HepG2 (cell line): ENCODE results near the gene LCN12. TPM values are rescaled to one million over a fixed set of nuclear protein-coding genes. Genes with fewer than 3 reads are reported as not detected.

Experiments
- ARNT2 ChIP-seq: sonication (generic); formaldehyde crosslinking; IDR thresholded peaks from 2 replicates; pipeline ENCODE4 v1.8.0; 2022; ENCODE audit warnings: mild to moderate bottlenecking, low read depth, missing genetic modification reagents, moderate library complexity
- CHD2 ChIP-seq: IDR thresholded peaks from 2 replicates; pipeline ENCODE4 v1.6.1; 2011; ENCODE audit warnings: low read depth, low read length, improper control_type of control experiment
- GTF3A ChIP-seq: sonication (generic); formaldehyde crosslinking; conservative IDR thresholded peaks from 2 replicates; pipeline ENCODE4 v1.4.0; 2020; ENCODE audit warnings: mild to moderate bottlenecking, missing genetic modification reagents
- HCFC1 ChIP-seq: fragments of 150-350 bp; IDR thresholded peaks from 2 replicates; pipeline ENCODE4 v1.6.1; 2014; ENCODE audit warnings: low read depth, low read length
- HNF4A ChIP-seq: sonication (generic); formaldehyde crosslinking; IDR thresholded peaks from 2 replicates; pipeline ENCODE4 v1.4.0; 2020; ENCODE audit warnings: missing genetic modification reagents
- MED1 ChIP-seq: sonication (generic); formaldehyde crosslinking; IDR thresholded peaks from 2 replicates; pipeline ENCODE4 v1.4.0; 2020; ENCODE audit warnings: missing genetic modification reagents
- NCOR1 ChIP-seq: fragments of 200-600 bp; sonication (generic); IDR thresholded peaks from 2 replicates; pipeline ENCODE4 v1.7.0; 2017; ENCODE audit warnings: antibody characterized with exemption, low read length, borderline replicate concordance
- NFKB2 ChIP-seq: sonication (generic); formaldehyde crosslinking; IDR thresholded peaks from 2 replicates; pipeline ENCODE4 v1.4.0; 2020; ENCODE audit warnings: missing genetic modification reagents, borderline replicate concordance
- NFRKB ChIP-seq: fragments of 450-650 bp; IDR thresholded peaks from 2 replicates; pipeline ENCODE4 v1.6.1; 2017
- PPARG ChIP-seq: conservative IDR thresholded peaks from 2 replicates; pipeline ENCODE4 v1.6.1; 2016; ENCODE audit warnings: missing biosample characterization, missing genetic modification reagents
- RARA ChIP-seq: IDR thresholded peaks from 2 replicates; pipeline ENCODE4 v1.6.1; 2016; ENCODE audit warnings: missing genetic modification reagents, missing compliant biosample characterization
- ZFP37 ChIP-seq: sonication (generic); formaldehyde crosslinking; IDR thresholded peaks from 2 replicates; pipeline ENCODE4 v1.4.0; 2020; ENCODE audit warnings: missing genetic modification reagents, borderline replicate concordance
- ZKSCAN1 ChIP-seq: fragments of 150-350 bp; IDR thresholded peaks from 2 replicates; pipeline ENCODE4 v1.6.1; 2014; ENCODE audit warnings: low read length
- ZNF660 ChIP-seq: sonication (generic); formaldehyde crosslinking; IDR thresholded peaks from 2 replicates; pipeline ENCODE4 v1.5.1; 2020; ENCODE audit warnings: mild to moderate bottlenecking, low read depth, missing genetic modification reagents, borderline replicate concordance
- ZNF816 ChIP-seq: sonication (generic); formaldehyde crosslinking; IDR thresholded peaks from 2 replicates; pipeline ENCODE4 v1.8.0; 2022; ENCODE audit warnings: missing genetic modification reagents, mild to moderate bottlenecking, borderline replicate concordance
- polyA plus RNA-seq, 8 experiments: library from polyadenylated mRNA; depleted of rRNA in 3 of 8; stranded (reverse) in 7 of 8; unstranded in 1 of 8; fragments of >200 nt; fragmentation: Illumina TruSeq in 4 of 8; extraction: Trizol in 4 of 8; gene quantifications; 2 replicates each; pipeline versions ENCODE4 v1.2.1 to v1.2.3, GENCODE V29; 2011 to 2016; ENCODE audit warnings: low read depth in 4 of 8, missing spikeins in 1 of 8, mixed read lengths in 1 of 8; ENCODE audit not compliant: insufficient read depth in 1 of 8
- total RNA-seq, 5 experiments: library from RNA; depleted of rRNA; stranded (reverse); fragments of >200 nt; fragmentation: Illumina TruSeq; extraction: Trizol; gene quantifications; 2 replicates each; pipeline ENCODE4 v1.2.3, GENCODE V29; 2016; ENCODE audit warnings: low read depth in 1 of 5
- TF ChIP-seq, protein P1 (sequence below): IDR thresholded peaks from 2 replicates; pipeline ENCODE4 v1.6.1; 2016; ENCODE audit warnings: low read depth, control low read depth
- TF ChIP-seq, protein P2 (sequence below): sonication (generic); formaldehyde crosslinking; conservative IDR thresholded peaks from 2 replicates; pipeline ENCODE4 v1.4.0; 2020; ENCODE audit warnings: missing genetic modification reagents
- TF ChIP-seq, protein P3 (sequence below): sonication (generic); formaldehyde crosslinking; IDR thresholded peaks from 2 replicates; pipeline ENCODE4 v1.5.0; 2020; ENCODE audit warnings: mild to moderate bottlenecking, missing genetic modification reagents
- TF ChIP-seq, protein P4 (sequence below): sonication (generic); formaldehyde crosslinking; IDR thresholded peaks from 2 replicates; pipeline ENCODE4 v1.4.0; 2020; ENCODE audit warnings: missing genetic modification reagents, low read depth, mild to moderate bottlenecking, borderline replicate concordance
- TF ChIP-seq, protein P5 (sequence below): IDR thresholded peaks from 2 replicates; pipeline ENCODE4 v1.6.1; 2012; ENCODE audit warnings: inconsistent platforms
- TF ChIP-seq, protein P6 (sequence below): sonication (generic); formaldehyde crosslinking; IDR thresholded peaks from 2 replicates; pipeline ENCODE4 v1.5.1; 2020; ENCODE audit warnings: mild to moderate bottlenecking, missing genetic modification reagents

LCN12 gene
- total and polyA plus RNA-seq, 2 of the 13 experiments (the other 11 are each of a cell fraction or from before 2014, with no cell fraction given): 3.4 to 6.9 TPM

DNA sequence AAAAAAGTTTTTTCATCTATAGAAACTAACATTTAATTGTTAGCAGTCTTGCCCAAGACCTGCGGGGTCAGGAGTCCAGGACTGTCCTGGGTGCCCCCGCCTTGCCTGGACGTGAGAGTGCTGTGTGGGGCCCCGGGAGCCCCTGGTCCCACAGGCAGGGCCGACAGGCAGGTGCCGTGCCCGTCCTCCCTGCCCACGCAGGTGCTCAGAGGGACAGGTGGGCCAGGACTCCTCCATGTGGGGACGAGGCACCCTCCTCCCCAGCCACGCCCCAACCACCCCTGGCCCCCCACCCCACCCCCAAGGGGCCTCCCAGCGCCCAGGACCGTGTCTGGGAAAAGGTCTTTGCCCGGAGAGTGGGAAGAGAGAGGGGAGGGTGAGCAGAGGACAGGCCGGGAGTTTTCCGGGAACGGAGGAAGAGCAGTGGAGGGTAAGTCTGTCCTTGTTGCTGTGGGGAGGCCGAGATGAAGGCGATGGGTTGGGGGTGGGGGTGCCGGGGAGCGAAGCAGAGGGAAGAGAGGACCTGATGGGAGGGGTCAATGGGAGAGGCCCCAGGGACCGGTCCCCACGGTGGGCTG, 2.7 kb upstream of the LCN12 start (continued):
- TF ChIP-seq, protein P1, sequence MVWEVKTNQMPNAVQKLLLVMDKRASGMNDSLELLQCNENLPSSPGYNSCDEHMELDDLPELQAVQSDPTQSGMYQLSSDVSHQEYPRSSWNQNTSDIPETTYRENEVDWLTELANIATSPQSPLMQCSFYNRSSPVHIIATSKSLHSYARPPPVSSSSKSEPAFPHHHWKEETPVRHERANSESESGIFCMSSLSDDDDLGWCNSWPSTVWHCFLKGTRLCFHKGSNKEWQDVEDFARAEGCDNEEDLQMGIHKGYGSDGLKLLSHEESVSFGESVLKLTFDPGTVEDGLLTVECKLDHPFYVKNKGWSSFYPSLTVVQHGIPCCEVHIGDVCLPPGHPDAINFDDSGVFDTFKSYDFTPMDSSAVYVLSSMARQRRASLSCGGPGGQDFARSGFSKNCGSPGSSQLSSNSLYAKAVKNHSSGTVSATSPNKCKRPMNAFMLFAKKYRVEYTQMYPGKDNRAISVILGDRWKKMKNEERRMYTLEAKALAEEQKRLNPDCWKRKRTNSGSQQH: peak; percentile 59; the same call in 1 of the 2 replicates
- TF ChIP-seq CHD2 (no peak), ARNT2 (CRISPR knock-in tag) (0 out of 2 replicates have a peak, but pooled peaks have one; percentile 8), NFKB2 (CRISPR knock-in tag) (no peak), HNF4A (CRISPR knock-in tag) (peak; percentile 85), PPARG (CRISPR knock-in tag) (0 out of 2 replicates have a peak, but pooled peaks have one; percentile 15), RARA (CRISPR knock-in tag) (peak; percentile 24; the same call in 1 of the 2 replicates), ZFP37 (CRISPR knock-in tag) (no peak), GTF3A (no peak), ZNF816 (CRISPR knock-in tag) (0 out of 2 replicates have a peak, but pooled peaks have one; percentile 18), HCFC1 (no peak), ZKSCAN1 (no peak), ZNF660 (CRISPR knock-in tag) (no peak), MED1 (0 out of 2 replicates have a peak, but pooled peaks have one; percentile 44), NCOR1 (0 out of 2 replicates have a peak, but pooled peaks have one; percentile 40), NFRKB (no peak)
- TF ChIP-seq, protein P2, sequence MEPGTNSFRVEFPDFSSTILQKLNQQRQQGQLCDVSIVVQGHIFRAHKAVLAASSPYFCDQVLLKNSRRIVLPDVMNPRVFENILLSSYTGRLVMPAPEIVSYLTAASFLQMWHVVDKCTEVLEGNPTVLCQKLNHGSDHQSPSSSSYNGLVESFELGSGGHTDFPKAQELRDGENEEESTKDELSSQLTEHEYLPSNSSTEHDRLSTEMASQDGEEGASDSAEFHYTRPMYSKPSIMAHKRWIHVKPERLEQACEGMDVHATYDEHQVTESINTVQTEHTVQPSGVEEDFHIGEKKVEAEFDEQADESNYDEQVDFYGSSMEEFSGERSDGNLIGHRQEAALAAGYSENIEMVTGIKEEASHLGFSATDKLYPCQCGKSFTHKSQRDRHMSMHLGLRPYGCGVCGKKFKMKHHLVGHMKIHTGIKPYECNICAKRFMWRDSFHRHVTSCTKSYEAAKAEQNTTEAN (CRISPR knock-in tag): no peak
- TF ChIP-seq, protein P3, sequence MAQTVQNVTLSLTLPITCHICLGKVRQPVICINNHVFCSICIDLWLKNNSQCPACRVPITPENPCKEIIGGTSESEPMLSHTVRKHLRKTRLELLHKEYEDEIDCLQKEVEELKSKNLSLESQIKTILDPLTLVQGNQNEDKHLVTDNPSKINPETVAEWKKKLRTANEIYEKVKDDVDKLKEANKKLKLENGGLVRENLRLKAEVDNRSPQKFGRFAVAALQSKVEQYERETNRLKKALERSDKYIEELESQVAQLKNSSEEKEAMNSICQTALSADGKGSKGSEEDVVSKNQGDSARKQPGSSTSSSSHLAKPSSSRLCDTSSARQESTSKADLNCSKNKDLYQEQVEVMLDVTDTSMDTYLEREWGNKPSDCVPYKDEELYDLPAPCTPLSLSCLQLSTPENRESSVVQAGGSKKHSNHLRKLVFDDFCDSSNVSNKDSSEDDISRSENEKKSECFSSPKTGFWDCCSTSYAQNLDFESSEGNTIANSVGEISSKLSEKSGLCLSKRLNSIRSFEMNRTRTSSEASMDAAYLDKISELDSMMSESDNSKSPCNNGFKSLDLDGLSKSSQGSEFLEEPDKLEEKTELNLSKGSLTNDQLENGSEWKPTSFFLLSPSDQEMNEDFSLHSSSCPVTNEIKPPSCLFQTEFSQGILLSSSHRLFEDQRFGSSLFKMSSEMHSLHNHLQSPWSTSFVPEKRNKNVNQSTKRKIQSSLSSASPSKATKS (CRISPR knock-in tag): no peak
- TF ChIP-seq, protein P4, sequence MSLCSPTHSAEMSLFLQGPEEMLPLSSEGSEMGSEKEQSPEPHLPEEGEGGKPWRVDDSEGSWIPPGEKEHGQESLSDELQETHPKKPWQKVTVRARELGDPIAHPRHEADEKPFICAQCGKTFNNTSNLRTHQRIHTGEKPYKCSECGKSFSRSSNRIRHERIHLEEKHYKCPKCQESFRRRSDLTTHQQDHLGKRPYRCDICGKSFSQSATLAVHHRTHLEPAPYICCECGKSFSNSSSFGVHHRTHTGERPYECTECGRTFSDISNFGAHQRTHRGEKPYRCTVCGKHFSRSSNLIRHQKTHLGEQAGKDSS: peak; percentile 44; the same call in 1 of the 2 replicates
- TF ChIP-seq, protein P5, sequence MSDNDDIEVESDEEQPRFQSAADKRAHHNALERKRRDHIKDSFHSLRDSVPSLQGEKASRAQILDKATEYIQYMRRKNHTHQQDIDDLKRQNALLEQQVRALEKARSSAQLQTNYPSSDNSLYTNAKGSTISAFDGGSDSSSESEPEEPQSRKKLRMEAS: no peak
- TF ChIP-seq, protein P6, sequence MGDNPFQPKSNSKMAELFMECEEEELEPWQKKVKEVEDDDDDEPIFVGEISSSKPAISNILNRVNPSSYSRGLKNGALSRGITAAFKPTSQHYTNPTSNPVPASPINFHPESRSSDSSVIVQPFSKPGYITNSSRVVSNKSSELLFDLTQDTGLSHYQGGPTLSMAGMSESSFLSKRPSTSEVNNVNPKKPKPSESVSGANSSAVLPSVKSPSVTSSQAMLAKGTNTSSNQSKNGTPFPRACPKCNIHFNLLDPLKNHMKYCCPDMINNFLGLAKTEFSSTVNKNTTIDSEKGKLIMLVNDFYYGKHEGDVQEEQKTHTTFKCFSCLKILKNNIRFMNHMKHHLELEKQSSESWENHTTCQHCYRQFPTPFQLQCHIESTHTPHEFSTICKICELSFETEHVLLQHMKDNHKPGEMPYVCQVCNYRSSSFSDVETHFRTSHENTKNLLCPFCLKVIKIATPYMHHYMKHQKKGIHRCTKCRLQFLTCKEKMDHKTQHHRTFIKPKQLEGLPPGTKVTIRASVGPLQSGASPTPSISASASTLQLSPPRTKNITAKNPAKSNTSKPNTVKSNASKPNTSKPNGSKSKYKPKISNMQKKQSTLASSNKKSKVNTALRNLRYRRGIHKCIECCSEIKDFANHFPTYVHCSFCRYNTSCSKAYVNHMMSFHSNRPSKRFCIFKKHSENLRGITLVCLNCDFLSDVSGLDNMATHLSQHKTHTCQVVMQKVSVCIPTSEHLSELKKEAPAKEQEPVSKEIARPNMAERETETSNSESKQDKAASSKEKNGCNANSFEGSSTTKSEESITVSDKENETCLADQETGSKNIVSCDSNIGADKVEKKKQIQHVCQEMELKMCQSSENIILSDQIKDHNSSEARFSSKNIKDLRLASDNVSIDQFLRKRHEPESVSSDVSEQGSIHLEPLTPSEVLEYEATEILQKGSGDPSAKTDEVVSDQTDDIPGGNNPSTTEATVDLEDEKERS (CRISPR knock-in tag): peak; percentile 18; the same call in 1 of the 2 replicates
